Chondrocyte (in vitro differentiated cells): ENCODE results near the gene SYT7. TPM values are rescaled to one million over a fixed set of nuclear protein-coding genes. Genes with fewer than 3 reads are reported as not detected.
A peak's percentile ranks its signal among the peaks of the same experiment; 100 is the strongest.

Source experiments
- DNase-seq: peaks from one replicate; pipeline ENCODE4 v3.0.0; 2021; ENCODE audit warnings: mixed read lengths, low spot score
- H3K27ac Mint-ChIP-seq: one replicate; pipeline ENCODE4 v1.8.0; 2021; ENCODE audit warnings: mild to moderate bottlenecking, moderate library complexity, mixed read lengths; ENCODE audit not compliant: unreplicated experiment
- H3K27me3 Mint-ChIP-seq: 2 replicates; pipeline ENCODE4 v1.8.0; 2021; ENCODE audit warnings: low read depth, mixed read lengths
- H3K36me3 Mint-ChIP-seq: 2 replicates; pipeline ENCODE4 v1.8.0; 2021; ENCODE audit warnings: low read depth, mixed read lengths
- H3K4me1 Mint-ChIP-seq: 2 replicates; pipeline ENCODE4 v1.8.0; 2021; ENCODE audit warnings: low read depth, mild to moderate bottlenecking, mixed read lengths
- H3K4me3 Mint-ChIP-seq: one replicate; pipeline ENCODE4 v1.8.0; 2021; ENCODE audit warnings: mild to moderate bottlenecking, moderate library complexity, mixed read lengths; ENCODE audit not compliant: unreplicated experiment
- H3K9me3 Mint-ChIP-seq: 2 replicates; pipeline ENCODE4 v1.8.0; 2021; ENCODE audit warnings: low read depth, mixed read lengths
- total RNA-seq: library from RNA; stranded (reverse); gene quantifications from 3 replicates; pipeline ENCODE4 v1.2.1, GENCODE V29; 2021
- TF ChIP-seq, protein P1 (sequence below): fragments of 200-600 bp; sonication (generic); IDR thresholded peaks from 2 replicates; pipeline ENCODE4 v1.5.0; 2021; ENCODE audit warnings: antibody characterized with exemption, mild to moderate bottlenecking, moderate library complexity

Gene SYT7
- total RNA-seq, 1 donor from 2014 or later = 1.5 TPM

GRCh38 chr11:61580271-61580888, 496 bp downstream of the SYT7 start:
- H3K4me1 Mint-ChIP-seq = peaks cover 5% of the 10 kb centered on the region
- no peaks in the 10 kb centered on the region for H3K36me3 Mint-ChIP-seq
- H3K9me3 Mint-ChIP-seq = no peaks in the 10 kb centered on the region
- peaks cover 38% of the 10 kb centered on the region for H3K27me3 Mint-ChIP-seq
- H3K4me3 Mint-ChIP-seq = peak overlapping the region; percentile 51
- TF ChIP-seq, protein P1, sequence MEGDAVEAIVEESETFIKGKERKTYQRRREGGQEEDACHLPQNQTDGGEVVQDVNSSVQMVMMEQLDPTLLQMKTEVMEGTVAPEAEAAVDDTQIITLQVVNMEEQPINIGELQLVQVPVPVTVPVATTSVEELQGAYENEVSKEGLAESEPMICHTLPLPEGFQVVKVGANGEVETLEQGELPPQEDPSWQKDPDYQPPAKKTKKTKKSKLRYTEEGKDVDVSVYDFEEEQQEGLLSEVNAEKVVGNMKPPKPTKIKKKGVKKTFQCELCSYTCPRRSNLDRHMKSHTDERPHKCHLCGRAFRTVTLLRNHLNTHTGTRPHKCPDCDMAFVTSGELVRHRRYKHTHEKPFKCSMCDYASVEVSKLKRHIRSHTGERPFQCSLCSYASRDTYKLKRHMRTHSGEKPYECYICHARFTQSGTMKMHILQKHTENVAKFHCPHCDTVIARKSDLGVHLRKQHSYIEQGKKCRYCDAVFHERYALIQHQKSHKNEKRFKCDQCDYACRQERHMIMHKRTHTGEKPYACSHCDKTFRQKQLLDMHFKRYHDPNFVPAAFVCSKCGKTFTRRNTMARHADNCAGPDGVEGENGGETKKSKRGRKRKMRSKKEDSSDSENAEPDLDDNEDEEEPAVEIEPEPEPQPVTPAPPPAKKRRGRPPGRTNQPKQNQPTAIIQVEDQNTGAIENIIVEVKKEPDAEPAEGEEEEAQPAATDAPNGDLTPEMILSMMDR = no peak
- H3K27ac Mint-ChIP-seq = no peak overlapping the region
- no peak for DNase-seq

GRCh38 chr11:61579676-61580270, 1.1 kb downstream of the SYT7 start:
- no peaks in the 10 kb centered on the region for H3K36me3 Mint-ChIP-seq
- no peak overlapping the region for H3K27ac Mint-ChIP-seq
- no peak for DNase-seq
- H3K4me3 Mint-ChIP-seq = peak overlapping the region; percentile 51
- peaks cover 41% of the 10 kb centered on the region for H3K27me3 Mint-ChIP-seq
- peaks cover 5% of the 10 kb centered on the region for H3K4me1 Mint-ChIP-seq
- no peaks in the 10 kb centered on the region for H3K9me3 Mint-ChIP-seq
- TF ChIP-seq, protein P1 = no peak

- peaks cover 5% of the 10 kb centered on the region for H3K4me1 Mint-ChIP-seq
- H3K36me3 Mint-ChIP-seq = no peaks in the 10 kb centered on the region
- no peak for DNase-seq
- H3K9me3 Mint-ChIP-seq = no peaks in the 10 kb centered on the region
- no peak overlapping the region for H3K27ac Mint-ChIP-seq
- H3K4me3 Mint-ChIP-seq = peak overlapping the region; percentile 51
- TF ChIP-seq, protein P1 = no peak
- peaks cover 43% of the 10 kb centered on the region for H3K27me3 Mint-ChIP-seq
Observed at GRCh38 chr11:61578819-61579675, 1.8 kb downstream of the SYT7 start.

- peaks cover 5% of the 10 kb centered on the region for H3K4me1 Mint-ChIP-seq
- no peak overlapping the region for H3K4me3 Mint-ChIP-seq
- no peak overlapping the region for H3K27ac Mint-ChIP-seq
- TF ChIP-seq, protein P1 = peak; percentile 34
- no peaks in the 10 kb centered on the region for H3K9me3 Mint-ChIP-seq
- peaks cover 48% of the 10 kb centered on the region for H3K27me3 Mint-ChIP-seq
- peaks cover 2% of the 10 kb centered on the region for H3K36me3 Mint-ChIP-seq
- DNase-seq = no peak
Observed at GRCh38 chr11:61577383-61578118, 3.3 kb downstream of the SYT7 start.
